Measurements from ENCODE around the gene MCF2L.
"Not testable (repeated sequence)": the region's sequence is repeated elsewhere in the genome, so short reads cannot be mapped to it uniquely, and the experiment has no call there.

The MCF2L gene

DNA sequence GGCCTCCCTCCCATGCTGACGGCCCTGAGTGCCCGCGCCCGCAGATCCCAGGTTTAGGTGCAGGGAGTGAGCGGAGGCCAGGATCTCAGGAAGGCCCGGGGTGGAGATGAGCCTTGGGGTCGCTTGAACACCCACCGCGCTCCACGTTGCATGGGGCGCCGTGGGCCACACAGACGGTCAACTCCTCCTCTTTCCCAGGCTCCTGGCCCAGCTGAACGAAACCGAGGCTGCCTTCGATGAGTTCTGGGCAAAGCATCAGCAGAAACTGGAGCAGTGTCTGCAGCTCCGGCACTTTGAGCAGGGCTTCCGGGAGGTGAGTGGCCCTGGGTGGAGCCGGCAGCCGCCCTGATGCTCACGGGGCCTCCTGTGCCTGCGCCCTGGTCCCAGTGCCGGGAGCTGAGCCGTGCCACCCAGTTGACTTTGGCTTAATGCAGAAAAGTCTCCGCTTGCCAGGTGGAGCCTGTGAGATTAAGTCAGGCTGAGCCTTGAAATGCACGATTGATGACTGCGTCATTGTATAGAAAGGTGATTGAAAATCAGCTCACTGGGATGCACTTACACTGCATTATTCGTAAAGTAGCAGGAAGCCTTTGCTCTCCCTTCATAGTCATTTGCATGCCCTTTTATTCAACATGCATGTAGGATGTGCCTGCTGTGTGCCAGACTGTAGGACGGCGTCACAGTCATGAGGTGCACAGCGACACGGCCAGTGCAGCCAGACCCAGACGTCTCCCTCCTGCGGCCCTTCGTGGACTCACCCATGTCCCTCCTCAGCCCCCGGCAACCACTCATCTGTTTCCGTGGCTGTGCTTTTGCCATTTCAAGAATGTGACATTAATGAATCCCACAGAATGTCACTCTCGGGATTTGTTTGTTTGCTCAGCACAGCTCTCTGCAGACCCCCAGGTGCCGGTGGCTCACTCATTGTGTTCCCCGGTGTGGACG, 101.1 kb downstream of the MCF2L start:
- no peak for DNase-seq (ENCODE audit: low read depth)

- DNase-seq (ENCODE audit: low read depth): no peak
These were observed 101.8 kb downstream of the MCF2L start for GRCh38 chr13:113070855-113071254.

DNA sequence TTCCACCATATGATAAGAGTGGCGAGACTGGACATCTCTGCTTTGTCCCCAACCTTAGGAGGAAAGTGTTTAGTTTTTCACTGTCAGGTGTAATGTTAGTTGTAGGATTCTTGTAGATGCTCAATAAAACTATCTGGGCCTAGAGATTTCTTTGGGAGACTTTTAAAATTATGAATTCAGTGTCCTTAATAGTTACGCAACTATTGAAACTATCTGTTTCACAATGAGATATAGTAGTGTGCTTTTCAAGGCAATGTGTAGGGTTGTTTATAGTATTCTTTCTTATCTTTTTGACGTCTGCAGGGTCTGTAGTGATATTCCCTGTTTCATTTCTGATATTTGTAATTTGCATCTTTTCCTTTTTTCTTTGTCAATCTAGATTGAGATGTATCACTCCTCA, 103.4 kb downstream of the MCF2L start:
- DNase-seq (ENCODE audit: low read depth): no peak

GRCh38 chr13:113073942-113074341, 104.9 kb downstream of the MCF2L start:
- DNase-seq (ENCODE audit: low read depth): no peak

DNA sequence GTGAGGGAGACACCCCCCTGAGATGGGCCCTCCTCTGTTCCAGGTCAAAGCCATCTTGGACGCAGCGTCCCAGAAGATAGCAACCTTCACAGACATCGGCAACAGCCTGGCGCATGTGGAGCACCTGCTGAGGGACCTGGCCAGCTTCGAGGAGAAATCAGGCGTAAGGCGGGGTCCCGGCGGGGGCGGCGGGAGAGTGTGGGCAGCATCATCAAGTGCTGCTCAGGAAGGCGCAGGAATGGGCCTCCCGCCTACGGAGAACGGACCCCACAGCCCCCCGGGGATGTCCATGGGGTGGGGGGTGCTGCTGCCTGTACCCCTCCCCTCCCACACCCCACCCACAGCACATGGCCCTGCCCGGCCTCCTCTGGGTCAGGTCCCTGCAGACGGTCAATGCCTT, 105.4 kb downstream of the MCF2L start:
- no peak for DNase-seq (ENCODE audit: low read depth)

- no peak for DNase-seq (ENCODE audit: low read depth)
These were observed 105.9 kb downstream of the MCF2L start for GRCh38 chr13:113074876-113075275.

DNA sequence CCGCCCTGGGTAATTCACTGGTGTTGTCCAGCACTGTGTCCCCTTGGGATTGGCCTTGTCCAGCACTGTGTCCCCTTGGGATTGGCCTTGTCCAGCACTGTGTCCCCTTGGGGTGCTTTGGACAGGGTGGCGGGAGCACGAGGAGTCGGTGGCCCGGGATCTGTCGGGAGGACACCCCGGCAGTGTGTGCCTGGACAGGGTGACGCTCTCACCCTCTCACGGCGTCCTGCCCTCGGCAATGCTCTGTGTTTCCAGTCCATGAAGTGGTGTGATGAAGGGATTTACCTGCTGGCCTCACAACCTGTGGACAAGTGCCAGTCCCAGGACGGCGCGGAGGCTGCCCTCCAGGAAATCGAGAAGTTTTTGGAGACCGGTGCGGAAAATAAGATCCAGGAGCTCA, 106.7 kb downstream of the MCF2L start:
- no peak for DNase-seq (ENCODE audit: low read depth)

DNA sequence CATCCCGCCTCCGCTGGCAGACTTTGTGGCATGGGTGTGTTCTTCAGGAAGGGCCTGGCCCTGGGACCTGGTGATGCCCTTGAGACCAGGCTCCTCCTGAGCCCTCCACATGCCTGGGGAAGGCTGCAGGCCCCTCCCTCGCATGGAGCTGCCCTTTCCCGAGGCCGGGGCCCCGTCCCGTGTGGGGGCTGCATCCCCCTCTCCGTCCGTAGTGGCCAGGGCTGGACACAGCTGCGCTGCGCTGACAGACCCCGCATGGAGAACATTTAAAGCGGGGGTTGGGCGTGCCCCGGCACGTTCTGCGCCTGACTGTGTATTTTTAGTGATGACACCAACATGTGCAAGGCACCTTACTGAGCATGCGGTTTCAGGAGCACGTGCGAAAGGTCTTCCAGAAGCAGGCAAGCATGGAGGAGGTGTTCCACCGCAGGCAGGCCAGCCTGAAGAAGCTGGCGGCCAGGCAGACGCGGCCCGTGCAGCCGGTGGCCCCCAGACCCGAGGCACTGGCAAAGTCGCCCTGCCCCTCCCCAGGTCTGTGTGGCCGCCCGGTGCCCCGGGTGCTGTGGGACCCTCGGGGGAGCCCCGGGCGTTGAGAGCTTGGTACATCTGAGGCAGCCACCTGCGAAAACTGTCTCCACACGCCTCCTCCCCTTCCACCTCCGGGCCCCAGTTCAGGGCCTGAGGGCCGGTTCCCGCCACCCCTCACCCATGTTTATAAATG, 107.8 kb downstream of the MCF2L start:
- DNase-seq (ENCODE audit: low read depth): no peak

- DNase-seq (ENCODE audit: low read depth): no peak
These were observed 108.5 kb downstream of the MCF2L start for GRCh38 chr13:113077566-113077952.

- no peak for DNase-seq (ENCODE audit: low read depth)
These were observed 109.2 kb downstream of the MCF2L start for GRCh38 chr13:113077953-113078901.

GRCh38 chr13:113078902-113079780, 110.1 kb downstream of the MCF2L start:
- no peak for DNase-seq (ENCODE audit: low read depth)

GRCh38 chr13:113079781-113080080, 110.7 kb downstream of the MCF2L start:
- not testable (repeated sequence) for DNase-seq (ENCODE audit: low read depth)

DNA sequence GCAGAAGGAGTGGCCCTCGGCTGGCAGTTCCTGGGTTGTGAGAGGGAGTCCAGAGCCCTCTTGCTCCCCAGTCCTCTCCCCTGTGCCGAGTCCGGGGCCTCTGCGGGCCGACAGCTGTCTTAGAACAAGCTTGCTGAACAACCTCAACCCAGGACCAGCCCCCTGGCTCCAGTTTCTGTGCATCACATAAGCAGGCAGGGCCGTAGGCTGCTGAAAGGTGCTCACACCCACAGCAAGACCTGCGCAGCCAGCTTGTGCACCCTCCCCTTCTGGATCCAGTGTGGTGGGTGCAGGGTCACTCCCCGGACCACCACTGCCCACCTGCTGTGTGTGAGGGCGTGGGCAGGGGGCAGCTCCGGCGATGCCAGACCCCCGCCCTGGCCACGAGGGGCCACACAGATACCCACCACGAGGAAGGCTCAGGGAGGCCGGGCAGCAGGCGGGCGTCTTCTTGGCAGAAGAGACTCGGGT, 111.4 kb downstream of the MCF2L start:
- DNase-seq (ENCODE audit: low read depth): no peak

- DNase-seq (ENCODE audit: low read depth): no peak
These were observed 112.0 kb downstream of the MCF2L start for GRCh38 chr13:113080901-113081521.

DNA sequence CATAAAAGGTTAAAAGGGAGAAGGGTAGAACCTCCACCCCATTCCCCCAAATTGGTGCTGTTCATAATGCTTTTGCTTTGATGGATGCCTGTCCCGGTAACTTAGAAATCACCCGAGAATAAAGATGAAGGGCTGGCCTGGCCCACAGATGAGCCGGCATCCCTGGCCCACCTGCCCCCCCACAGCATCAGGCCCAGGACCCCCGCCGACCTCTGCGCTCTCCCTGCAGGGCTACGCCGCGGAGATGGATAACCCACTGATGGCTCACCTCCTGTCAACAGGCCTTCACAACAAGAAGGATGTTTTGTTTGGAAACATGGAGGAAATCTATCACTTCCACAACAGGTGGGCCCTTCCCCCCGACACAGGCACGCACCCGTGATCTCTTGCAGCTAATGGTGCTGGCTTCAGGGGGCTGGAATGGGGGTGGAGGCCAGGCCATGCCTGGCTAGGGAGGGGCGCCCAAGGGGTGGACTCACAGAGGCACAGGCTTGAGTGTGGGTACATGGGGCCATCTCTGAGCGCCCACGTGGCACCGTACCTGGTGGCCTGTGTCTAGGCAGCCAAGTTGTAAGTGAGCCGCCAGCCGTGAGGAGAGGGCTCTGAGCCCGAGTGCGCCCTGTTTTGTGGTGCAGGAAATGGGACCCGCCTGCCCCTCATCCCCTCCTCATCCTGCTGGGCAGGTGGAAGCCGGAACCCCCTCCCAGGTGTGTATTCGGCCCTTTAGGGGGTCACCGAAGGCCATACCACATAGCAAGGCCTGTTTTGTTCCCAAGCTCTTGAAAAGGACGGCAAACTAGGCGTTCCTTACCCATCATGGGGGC, 113.4 kb downstream of the MCF2L start:
- DNase-seq (ENCODE audit: low read depth): no peak

DNA sequence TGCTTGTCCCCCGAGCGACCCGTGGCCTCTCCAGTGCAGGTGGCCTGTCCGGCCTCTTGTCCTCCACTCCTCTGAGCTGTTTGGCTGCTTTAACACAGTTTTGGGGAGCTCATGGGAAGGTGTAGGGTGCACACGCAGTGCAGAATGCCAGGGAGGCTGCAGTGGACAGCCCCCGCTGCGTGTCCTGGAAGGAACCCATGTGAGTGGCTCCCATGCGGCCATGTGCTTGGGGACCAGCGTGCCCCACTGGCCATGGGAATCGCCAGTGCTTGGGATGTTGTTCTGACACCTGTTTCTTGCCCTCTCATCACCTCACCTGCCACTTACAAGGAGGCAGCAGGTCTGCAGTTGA, 114.0 kb downstream of the MCF2L start:
- DNase-seq (ENCODE audit: low read depth): no peak

GRCh38 chr13:113083402-113084061, 114.5 kb downstream of the MCF2L start:
- DNase-seq (ENCODE audit: low read depth): no peak

- DNase-seq (ENCODE audit: low read depth): no peak
These were observed 115.3 kb downstream of the MCF2L start for GRCh38 chr13:113084094-113084942.
